H1 (cell line): ENCODE results near the gene SMOC2. TPM values are rescaled to one million over a fixed set of nuclear protein-coding genes. Genes with fewer than 3 reads are reported as not detected.

Experiments used
- CTCF ChIA-PET: fragments of 300-600 bp; sonication (Branson Sonifier 250); formaldehyde crosslinking; loops from one replicate; lab custom pipeline; 2021; ENCODE audit not compliant: partially characterized antibody; lab: Charles Lee
- POLR2A ChIA-PET: fragments of 300-600 bp; sonication (Branson Sonifier 250); formaldehyde crosslinking; loops from one replicate; lab custom pipeline; 2021; ENCODE audit warnings: inconsistent platforms; ENCODE audit not compliant: partially characterized antibody; lab: Charles Lee
- DNase-seq, 2 experiments: peaks; one replicate each; pipeline versions ENCODE4 v3.0.0 to v3.0.0-alpha.2; 2010 to 2022; ENCODE audit warnings: low spot score in 2 of 2, low read depth in 1 of 2, mixed read lengths in 1 of 2
- FAIRE-seq: peaks from 2 replicates; lab custom pipeline; 2011; peaks lifted over from hg19 to GRCh38; lab: Jason Lieb, UNC
- H2AFZ ChIP-seq: 2 replicates; pipeline ENCODE4 v1.8.1; 2012; ENCODE audit warnings: low read length, inconsistent platforms
- H2AK5ac ChIP-seq: 2 replicates; pipeline ENCODE4 v1.6.1; 2013; ENCODE audit warnings: low read depth, low read length
- H2BK120ac ChIP-seq: replicated peaks from 2 replicates; pipeline ENCODE3; 2013; ENCODE audit warnings: low read depth, low read length, inconsistent platforms
- H2BK12ac ChIP-seq: 2 replicates; pipeline ENCODE4 v1.6.1; 2013; ENCODE audit warnings: low read depth, low read length
- H2BK15ac ChIP-seq: 2 replicates; pipeline ENCODE4 v1.6.1; 2013; ENCODE audit warnings: low read length
- H2BK20ac ChIP-seq: 2 replicates; pipeline ENCODE4 v1.6.1; 2013; ENCODE audit warnings: low read length
- H2BK5ac ChIP-seq: 2 replicates; pipeline ENCODE4 v1.6.1; 2013; ENCODE audit warnings: low read depth, low read length
- H3K14ac ChIP-seq: 2 replicates; pipeline ENCODE4 v1.6.1; 2013; ENCODE audit warnings: inconsistent platforms; ENCODE audit not compliant: insufficient read length
- H3K18ac ChIP-seq: 2 replicates; pipeline ENCODE4 v1.6.1; 2013; ENCODE audit warnings: low read length; ENCODE audit errors: extremely low read depth
- H3K23ac ChIP-seq: 2 replicates; pipeline ENCODE4 v1.6.1; 2013; ENCODE audit warnings: inconsistent platforms; ENCODE audit not compliant: insufficient read length
- H3K23me2 ChIP-seq: 2 replicates; pipeline ENCODE4 v1.6.1; 2013; ENCODE audit warnings: low read depth, low read length
- H3K27ac ChIP-seq: 2 replicates; pipeline ENCODE4 v1.6.1; 2011; ENCODE audit warnings: low read depth, low read length, inconsistent platforms
- H3K27me3 ChIP-seq, 4 experiments: replicated peaks in 1 of 4; 1 replicate in 1 of 4; 2 replicates in 3 of 4; pipeline versions ENCODE4 v1.6.1 to v1.8.1; 2011 to 2013; ENCODE audit warnings: low read length in 3 of 4, mild to moderate bottlenecking in 3 of 4, inconsistent platforms in 2 of 4, mixed read lengths in 2 of 4, moderate library complexity in 1 of 4; ENCODE audit not compliant: control insufficient read depth in 3 of 4, insufficient read depth in 3 of 4; ENCODE audit errors: extremely low read depth in 1 of 4
- H3K36me3 ChIP-seq, 4 experiments: 2 replicates each; pipeline versions ENCODE4 v1.6.1 to v1.8.1; 2011 to 2013; ENCODE audit warnings: mild to moderate bottlenecking in 4 of 4, low read length in 3 of 4, moderate library complexity in 2 of 4, control low read depth in 1 of 4, inconsistent platforms in 1 of 4; ENCODE audit not compliant: insufficient read depth in 4 of 4, control insufficient read depth in 2 of 4
- H3K4ac ChIP-seq: replicated peaks from 2 replicates; pipeline ENCODE3; 2013; ENCODE audit warnings: low read length, low read depth, mixed read lengths, inconsistent platforms; ENCODE audit not compliant: insufficient read length
- H3K4me1 ChIP-seq, 4 experiments: replicated peaks in 1 of 4; 1 replicate in 1 of 4; 2 replicates in 3 of 4; pipeline versions ENCODE4 v1.6.1 to v1.8.1; 2011 to 2013; ENCODE audit warnings: low read length in 3 of 4, inconsistent platforms in 2 of 4, mixed read lengths in 1 of 4; ENCODE audit not compliant: insufficient read depth in 4 of 4, control insufficient read depth in 3 of 4
- H3K4me2 ChIP-seq, 2 experiments: 2 replicates each; pipeline versions ENCODE4 v1.6.1 to v1.8.1; 2011 to 2013; ENCODE audit warnings: low read depth in 2 of 2, low read length in 2 of 2, control low read depth in 1 of 2, inconsistent platforms in 1 of 2, mild to moderate bottlenecking in 1 of 2; ENCODE audit not compliant: insufficient read depth in 1 of 2
- H3K4me3 ChIP-seq, 4 experiments: fragments of 200-600, 300-600 bp in 1 of 4; sonication (generic), shearing (Covaris generic), sonication (Bioruptor Twin) in 1 of 4; 2 replicates each; pipeline versions ENCODE4 v1.5.1 to v1.8.1; 2011 to 2016; ENCODE audit warnings: low read length in 4 of 4, low read depth in 3 of 4, control low read depth in 2 of 4, inconsistent platforms in 2 of 4, mild to moderate bottlenecking in 2 of 4, mixed read lengths in 1 of 4, moderate library complexity in 1 of 4; ENCODE audit not compliant: insufficient read depth in 2 of 4; ENCODE audit errors: extremely low read depth in 1 of 4
- H3K56ac ChIP-seq: replicated peaks from 2 replicates; pipeline ENCODE3; 2013; ENCODE audit warnings: low read depth, mild to moderate bottlenecking, mixed read lengths, low read length, inconsistent platforms; ENCODE audit not compliant: insufficient read length
- H3K79me1 ChIP-seq: 2 replicates; pipeline ENCODE4 v1.6.1; 2013; ENCODE audit warnings: low read depth, low read length, control low read depth
- H3K79me2 ChIP-seq, 2 experiments: 2 replicates each; pipeline versions ENCODE4 v1.6.1 to v1.8.1; 2012 to 2013; ENCODE audit warnings: low read length in 2 of 2, mild to moderate bottlenecking in 2 of 2, inconsistent platforms in 1 of 2; ENCODE audit not compliant: insufficient read depth in 2 of 2, control insufficient read depth in 1 of 2
- H3K9ac ChIP-seq, 4 experiments: replicated peaks in 1 of 4; 1 replicate in 1 of 4; 2 replicates in 3 of 4; pipeline versions ENCODE4 v1.6.1 to v1.8.1; 2011 to 2013; ENCODE audit warnings: low read depth in 3 of 4, low read length in 3 of 4, control low read depth in 2 of 4, mild to moderate bottlenecking in 2 of 4, moderate library complexity in 2 of 4, inconsistent platforms in 1 of 4; ENCODE audit errors: extremely low read depth in 1 of 4
- H3K9me3 ChIP-seq, 2 experiments: 2 replicates each; pipeline versions ENCODE4 v1.6.1 to v1.8.1; 2012 to 2013; ENCODE audit warnings: mild to moderate bottlenecking in 2 of 2, moderate library complexity in 2 of 2, control low read depth in 1 of 2, inconsistent platforms in 1 of 2, low read depth in 1 of 2, low read length in 1 of 2, mixed read lengths in 1 of 2; ENCODE audit not compliant: insufficient read depth in 2 of 2
- H4K20me1 ChIP-seq, 2 experiments: replicated peaks in 1 of 2; 2 replicates each; pipeline versions ENCODE3 to v1.8.1; 2011 to 2013; ENCODE audit warnings: inconsistent platforms in 2 of 2, low read length in 2 of 2, mild to moderate bottlenecking in 1 of 2; ENCODE audit not compliant: insufficient read depth in 2 of 2, control insufficient read depth in 1 of 2
- H4K5ac ChIP-seq: 2 replicates; pipeline ENCODE4 v1.6.1; 2013; ENCODE audit warnings: low read length, low read depth, mixed read lengths, inconsistent platforms; ENCODE audit not compliant: insufficient read length
- H4K8ac ChIP-seq: 2 replicates; pipeline ENCODE4 v1.8.0; 2013; ENCODE audit warnings: mild to moderate bottlenecking, moderate library complexity, low read length, inconsistent platforms; ENCODE audit not compliant: insufficient read depth; ENCODE audit errors: extremely low read depth
- H4K91ac ChIP-seq: replicated peaks from 2 replicates; pipeline ENCODE3; 2013; ENCODE audit warnings: low read length, mixed read lengths, inconsistent platforms; ENCODE audit not compliant: insufficient read length
- BCL11A ChIP-seq, 2 experiments: IDR thresholded peaks; one replicate each; pipeline ENCODE4 v1.6.1; 2011; ENCODE audit warnings: low read depth in 2 of 2, low read length in 2 of 2, mild to moderate bottlenecking in 2 of 2
- BRCA1 ChIP-seq: IDR thresholded peaks from 2 replicates; pipeline ENCODE4 v1.6.1; 2012; ENCODE audit warnings: low read depth, low read length, improper control_type of control experiment
- CHD1 ChIP-seq: IDR thresholded peaks from 2 replicates; pipeline ENCODE4 v1.6.1; 2012; ENCODE audit warnings: low read depth, low read length, improper control_type of control experiment
- CTBP2 ChIP-seq: IDR thresholded peaks from 2 replicates; pipeline ENCODE4 v1.7.0; 2011; ENCODE audit warnings: borderline replicate concordance, mild to moderate bottlenecking, moderate library complexity, mixed read lengths, low read length; ENCODE audit not compliant: insufficient read depth, insufficient read length
- EZH2 ChIP-seq: fragments of 200-600 bp; sonication (generic); IDR thresholded peaks from 2 replicates; pipeline ENCODE4 v1.7.1; 2012; ENCODE audit warnings: low read depth, mild to moderate bottlenecking, moderate library complexity, low read length, inconsistent platforms; ENCODE audit not compliant: severe bottlenecking
- POLR2AphosphoS5 ChIP-seq: IDR thresholded peaks from 2 replicates; pipeline ENCODE4 v1.6.1; 2011; ENCODE audit warnings: low read depth, low read length
- RNF2 ChIP-seq: fragments of 200-900, 300-1000 bp; sonication (generic); IDR thresholded peaks from 2 replicates; pipeline ENCODE4 v1.7.1; 2016; ENCODE audit warnings: borderline replicate concordance, low read depth, mild to moderate bottlenecking, antibody characterized with exemption, low read length; ENCODE audit not compliant: poor library complexity, severe bottlenecking; ENCODE audit errors: missing control alignments
- SP1 ChIP-seq: IDR thresholded peaks from 2 replicates; pipeline ENCODE4 v1.6.1; 2011; ENCODE audit warnings: low read depth, low read length
- SP4 ChIP-seq: IDR thresholded peaks from 2 replicates; pipeline ENCODE4 v1.6.1; 2012; ENCODE audit warnings: low read length, inconsistent platforms
- SRF ChIP-seq: IDR thresholded peaks from 2 replicates; pipeline ENCODE4 v1.6.1; 2011; ENCODE audit warnings: mild to moderate bottlenecking, low read depth, low read length, moderate library complexity
- WGBS, 2 experiments: shearing (Covaris generic) in 1 of 2; methylation state at CpG; one replicate each; pipeline versions ENCODE4 v1.1.6 to v1.1.7; 2013 to 2015; ENCODE audit warnings: low lambda C conversion rate in 2 of 2, mixed read lengths in 2 of 2, inconsistent platforms in 1 of 2, low coverage in 1 of 2, missing lambda C conversion rate in 1 of 2; ENCODE audit not compliant: insufficient replicate concordance in 2 of 2, insufficient coverage in 1 of 2, insufficient read length in 1 of 2; ENCODE audit errors: extremely low coverage in 1 of 2, missing lambda C conversion rate in 1 of 2; 5-methylcytosine and 5-hydroxymethylcytosine counted together
- polyA plus RNA-seq, 7 experiments: library from polyadenylated mRNA; depleted of rRNA in 3 of 7; stranded (reverse) in 5 of 7; unstranded in 2 of 7; fragments of >200 nt in 5 of 7; fragments of 200-250 nt in 2 of 7; gene quantifications; 1 replicate in 5 of 7; 2 replicates in 1 of 7; 4 replicates in 1 of 7; pipeline versions ENCODE4 v1.2.1 to v1.2.3, GENCODE V29; 2011 to 2013; ENCODE audit warnings: missing spikeins in 2 of 7, mixed read lengths in 2 of 7
- total RNA-seq: library from RNA; stranded (reverse); fragmentation: NEBNext Ultra II Directional; extraction: Animal tissue kit (Norgen Biotek cat#: 25700); gene quantifications from 2 replicates; pipeline ENCODE4 v1.2.1, GENCODE V29; 2021

SMOC2 gene
- total and polyA plus RNA-seq, 2 of the 8 experiments (the other 6 are each of a cell fraction or from before 2014, with no cell fraction given) = 7.7 to 8.5 TPM

- no peak overlapping the region for H3K4me2 ChIP-seq
- no peak overlapping the region for H3K18ac ChIP-seq
- TF ChIP-seq SP1 = no peak
- TF ChIP-seq RNF2 = no peak
- no peak for TF ChIP-seq CTBP2
- no peak for TF ChIP-seq BCL11A (IDR thresholded peaks at IDR 0.05; ENCODE audit: low read depth in 2 of 2, low read length in 2 of 2)
- no peak for TF ChIP-seq SRF
- TF ChIP-seq EZH2 = no peak
- no peak for TF ChIP-seq CHD1
- no peak for TF ChIP-seq POLR2AphosphoS5
- no peak for TF ChIP-seq SP4
- no peak for TF ChIP-seq BRCA1
- no peak overlapping the region for H3K27ac ChIP-seq
- H3K4me3 ChIP-seq = no peak overlapping the region
- H2BK120ac ChIP-seq = no peak overlapping the region
- H3K4ac ChIP-seq = no peak overlapping the region
- no peak overlapping the region for H3K14ac ChIP-seq
- peaks cover 0 to 10% (median 5%) of the 10 kb centered on the region in 4 experiments; a peak in 4 of 7 replicates for H3K4me1 ChIP-seq
- WGBS, 2 experiments = 94% methylated on average over 8 of the region's 8 CpGs; no CpG with 5 or more reads in 1 of the 2 experiments
- no peak overlapping the region for H2BK20ac ChIP-seq
- H4K20me1 ChIP-seq = peaks cover 0 to 1% of the 10 kb centered on the region in 2 experiments
- no peak overlapping the region for H3K9ac ChIP-seq
- no peaks in the 10 kb centered on the region for H3K79me1 ChIP-seq
- no peak overlapping the region for H2BK15ac ChIP-seq
- no peaks in the 10 kb centered on the region for H3K23me2 ChIP-seq
- H3K79me2 ChIP-seq = no peaks in the 10 kb centered on the region
- H4K5ac ChIP-seq = no peak overlapping the region
- FAIRE-seq (no peak), DNase-seq (no peak)
- H2AK5ac ChIP-seq = no peak overlapping the region
- no peak overlapping the region for H2BK5ac ChIP-seq
- no peak overlapping the region for H3K56ac ChIP-seq
- H2AFZ ChIP-seq = no peak overlapping the region
- H3K9me3 ChIP-seq = no peaks in the 10 kb centered on the region
- H3K23ac ChIP-seq = no peak overlapping the region
- ChIA-PET CTCF (interaction anchor here (0.5 to 1.1 kb wide), 2 partner anchors 12 to 470 kb away, joined by 3 read pairs; no protein-coding TSS in a partner anchor), POLR2A (no interaction called here)
- H4K8ac ChIP-seq = no peak overlapping the region
- no peaks in the 10 kb centered on the region for H3K36me3 ChIP-seq
- no peak overlapping the region for H4K91ac ChIP-seq
- H2BK12ac ChIP-seq = no peak overlapping the region
- no peaks in the 10 kb centered on the region for H3K27me3 ChIP-seq
Measured at GRCh38 chr6:168427184-168427583, 13.8 kb upstream of the SMOC2 start.
